LoVo (cell line): ENCODE measurements around the gene ARHGDIA.

Experiments
- DNase-seq: peaks from one replicate; pipeline ENCODE4 v3.0.0-alpha.2; 2016; ENCODE audit warnings: low spot score

ARHGDIA gene

DNA sequence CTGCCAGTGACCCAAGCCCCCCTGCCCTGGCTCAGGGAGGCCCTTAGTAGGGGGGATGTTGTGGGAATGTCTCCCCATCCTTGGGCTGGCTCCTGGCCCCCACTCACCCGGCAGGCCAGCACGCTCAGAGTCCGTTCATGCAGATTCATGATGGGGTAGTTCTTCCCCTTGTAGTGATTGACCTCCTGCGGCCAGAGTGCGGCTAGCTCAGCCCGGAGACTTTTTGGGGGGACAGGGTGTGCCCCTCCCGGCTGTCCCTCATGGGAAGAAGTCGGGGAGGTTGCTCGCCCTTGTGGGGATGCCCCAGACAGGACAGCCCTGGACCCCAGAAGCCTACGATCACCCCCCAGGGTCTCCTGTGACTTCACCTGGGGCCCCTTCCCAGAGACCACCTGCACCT lies 34.9 kb upstream of the ARHGDIA start:
- DNase-seq, result no peak

DNA sequence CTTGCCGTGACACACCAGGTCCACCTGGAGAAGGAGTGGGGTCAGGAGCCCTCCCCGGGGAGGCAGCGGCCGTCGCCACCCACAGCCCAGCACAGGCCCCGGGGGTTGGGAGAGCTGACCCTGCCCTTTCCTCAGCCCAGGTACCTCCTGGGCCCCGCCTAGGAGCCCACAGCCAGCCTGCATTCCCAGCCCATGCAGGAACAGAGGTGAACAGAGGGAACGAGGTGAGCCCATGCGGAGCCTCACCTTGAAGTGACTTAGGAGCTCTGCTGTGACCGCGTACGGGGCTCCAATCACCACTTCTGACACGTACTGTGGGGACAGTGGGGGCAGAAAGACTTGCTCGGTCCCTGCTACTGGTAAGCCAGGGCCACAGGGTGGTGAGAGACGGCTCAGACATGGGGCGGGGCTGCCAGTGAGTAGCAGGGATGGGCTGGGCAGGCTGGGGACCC lies 34.3 kb upstream of the ARHGDIA start:
- DNase-seq, result no peak

DNA sequence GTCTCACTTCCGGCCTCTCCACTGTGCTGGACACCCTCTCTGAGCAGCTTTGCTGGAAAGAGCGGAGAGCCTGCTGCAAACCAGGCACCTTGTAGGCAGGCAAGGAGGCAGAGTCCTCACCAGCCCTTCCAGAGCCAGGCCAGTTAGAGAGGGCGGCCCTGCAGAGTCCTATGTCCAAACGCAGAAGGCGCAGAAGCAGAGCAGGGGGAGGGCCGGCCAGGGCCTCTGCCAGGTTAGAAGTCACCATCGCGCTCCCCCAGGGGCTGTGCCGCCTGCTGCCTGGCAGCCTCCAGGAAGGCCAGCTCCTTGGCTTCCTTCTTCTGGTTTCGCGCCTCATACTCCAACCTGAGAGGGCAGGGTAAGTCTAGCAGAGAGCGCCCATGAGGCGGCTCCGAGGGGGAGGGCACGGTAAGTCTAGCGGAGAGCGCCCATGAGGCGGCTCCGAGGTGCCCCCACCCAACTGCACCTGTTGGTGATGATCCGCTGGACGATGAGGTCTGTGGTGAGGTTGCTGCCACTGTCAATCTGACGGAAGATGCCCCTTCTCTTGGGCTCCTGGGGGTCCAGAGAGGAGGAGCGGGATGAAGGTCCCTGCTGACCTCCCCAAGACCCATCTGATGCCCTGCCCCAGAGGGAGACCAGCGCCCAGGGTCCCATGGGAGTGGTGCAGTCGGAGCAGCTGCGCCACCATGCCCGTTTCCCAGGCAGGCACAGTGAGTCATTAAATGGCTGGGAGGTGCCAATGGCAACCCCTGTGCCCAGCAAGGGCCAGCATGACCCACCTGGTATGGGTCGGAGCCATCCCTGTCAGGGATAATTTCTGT lies 33.7 kb upstream of the ARHGDIA start:
- DNase-seq, result no peak

DNA sequence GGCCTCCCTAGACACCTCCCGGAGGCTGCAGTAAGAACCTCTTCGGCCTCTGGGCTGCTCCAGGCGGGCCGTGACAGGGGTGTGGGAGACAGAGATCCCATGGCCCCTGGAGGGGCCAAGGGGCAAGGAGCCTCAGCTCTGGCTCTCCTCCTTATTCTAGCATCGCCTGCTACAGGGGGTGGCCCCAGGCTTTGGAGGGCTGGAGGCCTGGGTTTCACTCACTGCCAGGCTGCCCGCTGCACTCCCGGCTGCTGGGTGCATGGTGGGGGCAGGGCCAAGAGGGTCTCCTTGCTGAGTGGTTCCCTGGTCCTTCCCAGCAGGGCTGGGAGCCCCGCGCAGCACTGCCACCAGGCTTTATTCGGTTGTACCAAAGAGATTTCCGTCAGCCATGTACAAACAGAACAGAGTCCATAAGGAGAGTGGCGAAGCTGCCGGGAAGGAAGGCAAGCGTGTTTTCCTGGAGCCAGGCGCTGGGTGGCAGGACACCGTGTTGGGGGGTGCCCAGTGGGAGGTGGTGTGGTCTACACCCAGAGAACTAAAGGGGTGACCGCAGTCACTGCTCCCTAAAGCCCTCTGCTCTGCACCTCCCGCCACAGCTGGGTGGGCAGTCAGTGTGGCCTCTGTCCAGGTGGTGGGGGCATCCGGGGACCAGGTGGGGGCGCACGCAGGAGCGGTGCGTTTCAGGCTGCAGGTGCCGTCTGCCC lies 32.9 kb upstream of the ARHGDIA start:
- DNase-seq, result no peak

DNA sequence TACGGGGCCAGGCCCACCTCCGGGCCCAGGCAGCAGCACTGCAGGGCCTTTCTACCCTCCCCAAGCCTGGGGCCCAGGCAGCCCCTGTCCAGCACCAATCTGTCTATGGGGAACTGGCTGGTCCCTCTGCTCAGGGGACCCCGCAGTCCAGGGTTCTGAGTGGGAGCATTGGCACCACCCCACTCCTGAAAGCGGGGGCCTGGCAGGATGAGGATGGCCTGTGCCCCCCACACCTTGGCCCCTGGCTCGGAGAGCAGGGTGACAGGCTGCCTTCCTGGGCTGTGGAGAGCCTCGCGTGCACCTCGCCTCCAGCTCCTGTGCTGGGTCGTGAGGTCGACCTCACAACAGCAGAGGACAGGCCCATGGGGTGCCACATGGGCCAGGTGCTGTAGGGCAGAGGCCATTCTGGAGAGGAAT lies 32.3 kb upstream of the ARHGDIA start:
- no peak for DNase-seq

DNA sequence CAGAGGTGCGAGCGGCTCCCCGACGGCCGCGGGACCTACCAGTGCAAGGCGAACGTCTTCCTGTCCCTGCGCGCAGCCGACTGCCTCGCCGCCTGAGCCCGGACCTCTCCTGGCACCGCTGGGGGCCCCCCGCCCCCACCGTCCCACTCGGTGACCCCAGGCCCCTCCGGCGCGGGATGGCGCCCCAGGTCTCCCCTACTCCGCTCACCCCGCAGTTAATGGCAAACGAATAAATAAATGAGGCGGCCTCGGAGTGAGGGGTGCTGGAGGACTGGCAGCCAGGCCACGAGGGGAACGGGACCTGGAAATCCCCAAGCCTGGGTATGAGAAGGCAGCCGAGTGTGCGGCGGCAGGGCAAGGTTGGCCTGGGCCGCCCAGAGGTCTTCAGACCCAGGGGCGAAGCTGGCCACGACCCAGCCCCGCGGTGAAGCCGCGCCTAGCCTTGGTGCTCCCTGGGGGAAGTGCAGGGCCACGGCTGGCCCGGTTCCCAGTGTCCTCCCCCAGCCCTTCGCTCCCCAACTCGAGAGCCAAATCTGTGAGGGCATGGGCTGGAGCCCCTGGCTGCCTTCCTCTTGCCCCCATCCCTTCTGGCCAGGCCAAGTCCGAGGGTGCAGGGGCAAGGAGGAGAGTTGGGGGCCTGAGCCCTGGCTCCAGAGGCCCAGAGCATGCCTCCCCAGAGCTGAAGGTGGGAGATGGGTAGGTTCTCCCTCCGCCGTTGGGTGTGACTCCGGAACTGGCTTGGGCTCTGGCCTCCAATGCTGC lies 31.7 kb upstream of the ARHGDIA start:
- DNase-seq, result no peak

DNA sequence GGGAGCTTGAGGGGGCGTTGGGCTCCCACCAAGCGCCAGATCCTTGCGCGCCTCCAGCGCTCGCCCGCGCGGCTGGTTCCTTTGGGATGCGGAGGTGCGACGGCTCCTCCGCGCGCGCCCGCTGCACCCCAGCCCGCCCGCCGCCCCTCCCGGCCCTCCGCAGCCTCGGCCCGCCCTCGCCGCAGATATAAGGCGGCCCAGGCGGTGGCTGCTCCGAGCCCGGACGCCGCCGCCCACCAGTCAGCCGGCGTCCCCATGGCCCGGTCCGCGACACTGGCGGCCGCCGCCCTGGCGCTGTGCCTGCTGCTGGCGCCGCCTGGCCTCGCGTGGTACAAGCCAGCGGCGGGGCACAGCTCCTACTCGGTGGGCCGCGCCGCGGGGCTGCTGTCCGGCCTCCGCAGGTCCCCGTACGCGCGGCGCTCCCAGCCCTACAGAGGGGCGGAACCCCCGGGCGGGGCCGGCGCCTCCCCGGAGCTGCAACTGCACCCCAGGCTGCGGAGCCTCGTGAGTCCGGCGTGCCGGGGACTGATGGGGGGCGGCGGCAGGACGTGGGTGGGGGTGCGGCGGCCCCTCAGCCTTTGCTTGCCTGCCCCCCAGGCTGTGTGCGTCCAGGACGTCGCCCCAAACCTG lies 31.0 kb upstream of the ARHGDIA start, which contains the start of gene NPB:
TSS of gene NPB (plus strand) at position 216 of the 630 bp plus-strand sequence. CDS start at position 256, 40 bp downstream.
- no peak for DNase-seq

DNA sequence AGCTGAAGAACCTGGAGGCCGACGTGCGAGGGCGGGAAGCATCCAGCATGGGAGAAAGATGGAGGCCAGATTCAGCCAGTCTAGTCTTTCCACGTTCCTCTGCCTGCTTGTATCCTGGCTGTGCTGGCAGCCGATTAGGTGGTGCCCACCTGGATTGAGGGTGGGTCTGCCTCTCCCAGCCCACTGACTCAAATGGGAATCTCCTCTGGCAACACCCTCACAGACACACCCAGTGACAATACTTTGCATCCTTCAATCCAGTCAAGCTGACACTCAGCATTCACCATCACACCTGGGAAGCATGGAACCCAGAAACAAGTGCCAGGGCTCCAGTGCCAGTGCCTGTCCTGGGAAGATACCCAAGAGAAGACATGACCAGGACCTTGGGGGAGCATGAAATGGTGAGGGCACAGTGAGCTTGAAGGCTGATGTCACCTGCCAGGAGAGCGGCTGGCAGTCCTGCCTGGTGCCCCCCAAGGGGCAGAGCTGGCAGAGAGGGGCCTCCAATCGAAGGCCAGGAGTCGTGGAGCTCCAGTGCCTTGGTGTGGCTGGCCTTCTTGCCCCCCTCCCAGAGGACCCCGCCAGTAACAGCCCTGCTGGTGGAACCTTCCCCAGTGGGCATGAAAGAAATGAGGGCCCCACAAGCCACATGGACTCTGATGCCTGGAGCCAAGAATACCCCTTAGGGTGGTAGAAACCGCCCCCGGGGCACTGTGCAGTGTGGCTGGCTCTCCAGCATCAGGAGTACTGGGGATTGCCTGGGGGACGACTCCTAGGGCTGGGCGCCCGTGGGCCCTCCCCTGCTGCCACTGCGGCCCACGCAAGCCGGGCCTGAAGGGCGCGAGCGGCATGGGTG lies 30.3 kb upstream of the ARHGDIA start:
- no peak for DNase-seq

DNA sequence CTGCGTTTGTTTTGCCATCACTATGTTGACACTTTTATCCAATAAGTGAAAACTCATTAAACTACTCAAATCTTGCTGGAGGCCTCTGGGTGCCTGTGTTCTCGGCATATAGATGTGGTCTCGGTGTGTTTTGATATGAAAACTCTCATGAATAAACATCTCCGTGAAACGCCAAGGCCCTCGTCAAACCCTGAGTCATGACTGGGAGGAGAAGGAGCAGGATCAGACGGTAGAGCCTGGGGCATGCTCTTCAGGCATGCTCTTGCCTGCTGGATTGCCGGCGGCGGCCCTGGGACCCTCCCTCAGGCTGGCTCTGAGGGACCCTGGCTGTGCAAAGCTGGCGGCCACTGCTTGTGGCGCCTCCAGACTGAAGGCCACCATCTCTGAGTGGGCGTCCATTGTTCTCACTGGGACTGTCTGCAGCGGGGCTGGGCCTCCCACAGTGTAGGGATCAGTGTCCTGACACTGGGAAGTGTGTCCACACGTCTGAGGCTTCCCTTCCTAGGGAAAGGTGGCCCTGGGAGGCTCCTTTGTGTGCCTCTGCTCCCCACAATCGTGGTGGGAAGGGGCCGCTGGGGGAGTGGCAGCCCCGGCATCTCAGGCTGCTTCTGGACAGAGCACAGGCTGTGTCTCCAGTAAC lies 29.2 kb upstream of the ARHGDIA start:
- no peak for DNase-seq

DNA sequence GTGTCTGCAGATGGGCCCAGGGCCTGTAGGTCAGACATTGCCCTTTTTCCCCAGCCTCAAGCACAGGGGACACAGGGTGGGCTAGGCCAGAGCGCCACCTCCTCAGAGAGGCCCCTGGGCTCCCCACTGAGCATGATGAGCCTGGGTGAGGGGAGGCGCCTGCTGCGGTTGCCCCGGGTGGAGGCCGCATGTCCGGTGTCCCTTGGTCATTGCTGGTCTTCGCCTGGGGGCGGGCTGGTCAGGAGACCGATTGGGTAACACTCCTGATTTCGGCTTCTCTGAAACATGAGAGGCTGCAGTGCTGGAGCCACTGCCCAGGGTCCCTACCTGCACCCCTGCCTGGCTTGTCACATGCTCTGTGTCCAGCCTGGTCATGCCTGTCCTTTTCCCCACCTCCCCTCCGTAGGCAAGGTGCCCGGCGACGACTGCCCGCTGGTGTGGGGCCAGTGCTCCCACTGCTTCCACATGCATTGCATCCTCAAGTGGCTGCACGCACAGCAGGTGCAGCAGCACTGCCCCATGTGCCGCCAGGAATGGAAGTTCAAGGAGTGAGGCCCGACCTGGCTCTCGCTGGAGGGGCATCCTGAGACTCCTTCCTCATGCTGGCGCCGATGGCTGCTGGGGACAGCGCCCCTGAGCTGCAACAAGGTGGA lies 28.5 kb upstream of the ARHGDIA start:
- DNase-seq, result no peak

DNA sequence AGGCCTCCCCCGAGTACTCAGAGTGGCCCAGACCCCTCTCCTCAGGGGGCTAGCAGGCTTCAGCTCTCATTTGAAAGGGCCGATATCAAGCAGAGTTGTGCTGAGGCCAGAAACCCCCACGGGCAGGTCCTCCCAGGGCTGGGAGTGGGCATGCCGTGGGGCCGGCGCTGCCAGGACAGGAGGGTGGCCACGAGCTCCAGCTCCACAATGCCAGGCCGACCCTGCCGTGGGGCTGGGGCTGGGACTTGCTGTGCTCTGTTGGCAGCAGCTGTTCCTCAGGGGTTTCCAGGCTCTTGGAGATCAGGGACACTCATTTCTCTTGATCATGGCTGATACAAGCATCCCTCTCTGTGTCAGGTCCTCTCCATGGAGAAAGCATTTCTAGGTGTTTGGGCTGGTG lies 27.7 kb upstream of the ARHGDIA start:
- DNase-seq, result no peak

DNA sequence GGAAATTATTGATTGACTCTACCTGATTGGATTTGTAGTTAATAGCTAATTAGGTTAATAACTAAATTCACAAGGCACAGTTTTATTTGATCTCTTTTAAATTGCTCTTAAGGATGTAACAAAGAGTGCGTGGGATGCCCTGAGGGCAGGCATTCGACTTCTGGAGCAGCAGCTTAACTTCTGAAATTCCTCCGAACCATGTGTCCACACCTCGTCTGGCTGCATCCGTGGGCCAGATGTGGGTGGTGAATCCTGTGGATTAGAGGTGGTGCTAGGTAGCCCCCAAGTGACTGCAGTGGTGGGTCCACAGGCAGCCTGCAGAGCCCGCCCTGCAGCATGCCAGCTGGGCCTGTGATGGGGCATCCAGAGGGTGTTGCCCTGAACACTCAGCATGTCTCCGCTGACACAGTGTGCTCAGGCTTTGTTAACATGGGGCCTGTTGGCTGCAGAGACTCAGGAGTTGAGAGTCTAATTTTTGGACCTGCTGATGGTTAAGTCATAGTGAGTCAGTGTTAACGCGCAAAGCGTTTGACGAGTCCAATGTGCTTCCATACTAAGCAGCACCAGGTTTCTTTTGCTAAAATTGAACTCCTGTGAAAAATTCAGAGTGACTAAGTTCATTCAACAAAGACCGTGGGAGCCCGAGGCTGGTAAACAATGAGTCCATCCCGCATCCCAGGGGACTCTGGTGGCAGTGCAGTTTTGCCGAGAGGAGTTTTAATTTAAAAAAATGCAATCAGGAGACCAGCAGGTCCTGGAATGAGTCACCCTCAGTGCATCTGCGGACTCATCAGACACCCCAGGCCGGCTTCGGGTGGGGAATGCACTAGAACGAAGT lies 27.1 kb upstream of the ARHGDIA start:
- no peak for DNase-seq

DNA sequence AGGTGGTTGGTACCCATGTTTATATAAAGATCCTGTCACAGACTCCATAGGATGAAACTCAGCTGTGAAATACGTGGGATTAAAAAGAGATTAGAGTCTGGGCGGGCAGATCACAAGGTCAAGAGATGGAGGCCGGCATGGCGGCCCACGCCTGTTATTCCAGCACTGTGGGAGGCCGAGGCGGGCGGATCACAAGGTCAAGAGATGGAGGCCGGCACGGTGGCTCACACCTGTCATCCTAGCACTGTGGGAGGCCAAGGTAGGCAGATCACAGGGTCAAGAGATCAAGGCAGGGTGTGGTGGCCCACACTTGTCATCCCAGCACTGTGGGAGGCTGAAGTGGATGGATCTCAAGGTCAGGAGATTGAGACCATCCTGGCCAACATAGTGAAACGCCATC lies 24.3 kb upstream of the ARHGDIA start:
- no peak for DNase-seq

DNA sequence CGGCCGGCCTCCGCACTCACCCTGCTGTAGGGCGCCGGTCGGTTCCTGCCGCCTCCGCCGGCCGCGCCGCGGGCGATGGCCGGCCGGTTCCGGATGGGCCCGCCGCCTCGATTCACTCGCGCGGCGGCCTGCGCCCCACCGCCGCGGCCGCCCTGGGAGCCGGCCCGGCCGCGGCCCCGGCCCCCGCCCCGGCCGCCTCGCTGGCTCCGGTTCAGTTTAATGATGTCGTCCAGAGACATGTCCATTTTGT lies 20.1 kb upstream of the ARHGDIA start:
- DNase-seq, result no peak

DNA sequence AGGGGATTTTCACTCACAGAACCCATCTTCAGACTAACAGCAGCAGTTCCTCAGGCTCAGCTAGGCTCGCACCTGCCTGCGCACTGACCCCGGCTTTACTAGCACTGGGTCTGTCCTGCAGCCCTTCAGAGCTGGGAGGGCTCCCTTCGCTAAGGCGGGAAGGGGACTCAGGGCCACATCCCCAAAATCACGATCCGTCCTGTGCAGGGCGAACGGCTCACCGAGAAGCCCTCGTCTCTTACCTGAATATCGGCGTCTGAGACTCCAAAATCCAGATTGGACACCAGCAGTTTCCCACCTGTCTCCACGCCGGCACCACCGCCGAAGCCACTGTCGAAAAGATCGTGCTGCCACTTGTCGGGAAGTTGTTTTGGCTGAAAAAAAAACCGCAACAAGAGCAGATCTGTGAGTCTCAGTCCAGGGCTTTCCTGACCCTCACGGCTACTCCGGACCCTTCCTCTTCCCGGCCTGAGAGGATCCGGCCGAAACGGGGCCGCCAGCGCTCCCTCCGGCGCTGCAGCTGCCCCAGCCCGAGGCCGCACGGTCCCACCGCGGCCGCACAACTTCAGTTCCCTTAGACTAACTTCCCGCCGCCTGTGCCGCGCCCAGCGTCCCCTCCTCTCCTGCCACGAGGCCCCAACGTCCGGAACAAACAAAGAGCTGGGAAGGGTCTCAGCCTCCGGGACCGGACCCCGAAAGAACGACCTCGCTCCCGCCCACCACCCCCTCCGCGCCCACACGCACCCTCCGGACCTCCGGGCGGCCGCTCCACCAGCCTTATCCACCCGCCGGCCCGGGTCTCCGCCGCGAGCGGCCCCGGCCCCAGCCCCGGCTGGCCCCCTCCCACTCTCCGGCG lies 19.5 kb upstream of the ARHGDIA start:
- no peak for DNase-seq

DNA sequence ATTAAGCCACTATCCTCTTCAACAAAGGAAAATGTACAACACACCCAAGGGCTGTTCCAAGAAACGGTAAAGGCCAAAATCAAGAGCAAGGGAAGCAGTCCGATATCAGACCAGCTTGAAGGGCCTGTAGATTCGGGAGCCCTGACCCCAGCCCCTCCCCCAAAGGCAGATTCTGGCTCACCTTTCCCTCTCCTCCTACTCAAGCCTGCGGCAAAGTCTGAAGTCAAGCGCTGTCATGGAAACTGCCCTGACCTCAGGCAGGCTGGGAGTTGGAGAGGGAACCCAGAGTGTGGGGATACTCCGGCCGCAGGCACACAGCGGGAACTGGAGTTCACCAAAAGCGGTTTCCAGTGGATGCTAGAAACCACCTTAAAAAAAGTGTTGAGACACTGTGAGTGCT lies 18.5 kb upstream of the ARHGDIA start:
- no peak for DNase-seq

DNA sequence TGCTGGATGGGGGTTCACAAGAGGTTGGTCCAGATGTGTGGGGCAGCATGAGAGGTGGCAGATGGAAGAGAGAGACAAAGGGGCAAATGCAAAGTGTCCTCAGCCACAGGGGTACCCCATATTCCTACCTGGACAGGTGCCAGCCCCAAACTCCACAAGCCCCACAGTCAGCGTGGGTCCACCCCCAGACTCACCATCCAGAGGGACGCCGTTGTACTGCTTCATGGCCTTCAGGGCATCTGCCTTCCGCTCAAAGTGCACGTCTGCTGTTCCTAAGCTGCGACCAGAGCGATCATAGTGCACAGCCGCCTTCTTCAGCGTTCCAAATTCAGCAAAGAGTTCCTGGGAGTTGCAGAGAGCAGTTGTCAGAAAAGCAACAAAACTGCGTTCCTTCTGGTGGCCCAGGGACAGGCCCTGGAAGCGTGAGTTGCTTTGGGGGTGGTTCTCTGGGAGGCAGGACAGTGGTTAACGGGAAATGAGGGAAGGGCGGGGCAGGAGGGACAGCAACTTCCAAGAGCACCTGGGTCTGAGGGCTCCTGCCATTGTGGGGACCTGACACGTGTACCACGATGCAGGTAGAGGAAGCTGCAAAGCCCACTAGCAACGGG lies 18.0 kb upstream of the ARHGDIA start:
- no peak for DNase-seq
